ENCODE results near the gene LAPTM4A.
"Not testable (repeated sequence)": the region's sequence is repeated elsewhere in the genome, so short reads cannot be mapped to it uniquely, and the experiment has no call there.

Gene LAPTM4A

DNA sequence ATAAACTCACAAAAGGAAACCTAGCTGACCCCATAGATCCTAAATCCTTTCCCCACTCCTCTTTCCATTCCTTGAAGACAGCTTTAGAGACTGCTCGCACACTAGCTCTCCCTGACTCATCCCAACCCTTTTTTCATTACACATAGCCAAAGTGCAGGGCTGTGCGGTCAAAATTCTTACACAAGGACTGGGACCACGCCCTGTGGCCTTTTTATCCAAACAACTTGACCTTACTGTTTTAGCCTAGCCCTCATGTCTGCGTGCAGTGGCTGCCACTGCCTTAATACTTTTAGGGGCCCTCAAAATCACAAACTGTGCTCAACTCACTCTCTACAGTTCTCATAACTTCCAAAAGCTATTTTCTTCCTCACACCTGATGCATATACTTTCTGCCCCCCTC is 34.5 kb upstream of the LAPTM4A start:
- H3K9me3 ChIP-seq (ENCODE audit: control extremely low read depth in 1 of 5, control insufficient read depth in 4 of 5, insufficient read depth in 2 of 5, low read depth in 1 of 5, low read length in 4 of 5); CTCF ChIA-PET; H3K27me3 ChIP-seq (replicated peaks in 2 of 5; ENCODE audit: control insufficient read depth in 4 of 5, insufficient read depth in 5 of 5, low read length in 4 of 5); H3K36me3 ChIP-seq (ENCODE audit: control insufficient read depth in 4 of 4, insufficient read depth in 4 of 4, low read length in 3 of 4); H3K27ac ChIP-seq (ENCODE audit: insufficient read depth in 1 of 2, low read depth in 1 of 2, low read length in 2 of 2, poor library complexity in 1 of 2, severe bottlenecking in 2 of 2); H3K4me3 ChIP-seq (ENCODE audit: control insufficient read depth in 1 of 7, extremely low read depth in 1 of 7, insufficient read depth in 4 of 7, low read depth in 2 of 7, low read length in 6 of 7); POLR2A ChIA-PET; DNase-seq; H3K4me1 ChIP-seq (ENCODE audit: control extremely low read depth in 1 of 4, control insufficient read depth in 4 of 4, insufficient read depth in 4 of 4, low read length in 3 of 4): not testable (repeated sequence)
- whole genome bisulfite sequencing (ENCODE audit: insufficient coverage), result 96% methylated on average over 3 of the region's 4 CpGs

DNA sequence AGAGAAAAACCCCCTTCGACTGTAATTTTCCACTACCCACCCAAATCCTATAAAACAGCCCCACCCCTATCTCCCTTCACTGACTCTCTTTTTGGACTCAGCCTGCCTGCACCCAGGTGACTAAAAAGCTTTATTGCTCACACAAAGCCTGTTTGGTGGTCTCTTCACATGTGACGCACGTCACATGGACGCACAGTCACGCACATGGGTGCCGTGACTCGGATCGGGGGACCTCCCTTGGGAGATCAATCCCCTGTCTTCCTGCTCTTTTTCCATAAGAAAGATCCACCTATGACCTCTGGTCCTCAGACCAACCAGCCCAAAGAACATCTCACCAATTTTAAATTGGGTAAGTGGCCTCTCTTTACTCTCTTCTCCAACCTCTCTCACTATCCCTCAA is 31.4 kb upstream of the LAPTM4A start:
- H3K9me3 ChIP-seq (ENCODE audit: control extremely low read depth in 1 of 5, control insufficient read depth in 4 of 5, insufficient read depth in 2 of 5, low read depth in 1 of 5, low read length in 4 of 5); POLR2A ChIA-PET; DNase-seq; H3K4me1 ChIP-seq (ENCODE audit: control extremely low read depth in 1 of 4, control insufficient read depth in 4 of 4, insufficient read depth in 4 of 4, low read length in 3 of 4); H3K27ac ChIP-seq (ENCODE audit: insufficient read depth in 1 of 2, low read depth in 1 of 2, low read length in 2 of 2, poor library complexity in 1 of 2, severe bottlenecking in 2 of 2); H3K36me3 ChIP-seq (ENCODE audit: control insufficient read depth in 4 of 4, insufficient read depth in 4 of 4, low read length in 3 of 4); H3K4me3 ChIP-seq (ENCODE audit: control insufficient read depth in 1 of 7, extremely low read depth in 1 of 7, insufficient read depth in 4 of 7, low read depth in 2 of 7, low read length in 6 of 7); H3K27me3 ChIP-seq (replicated peaks in 2 of 5; ENCODE audit: control insufficient read depth in 4 of 5, insufficient read depth in 5 of 5, low read length in 4 of 5): not testable (repeated sequence)
- WGBS (ENCODE audit: insufficient coverage), result 94% methylated on average over 8 of the region's 8 CpGs
- CTCF ChIA-PET, result interaction anchor here (0.7 to 1.5 kb wide), 2 partner anchors 9 to 13 kb away, joined by 4 read pairs; no protein-coding TSS in a partner anchor

DNA sequence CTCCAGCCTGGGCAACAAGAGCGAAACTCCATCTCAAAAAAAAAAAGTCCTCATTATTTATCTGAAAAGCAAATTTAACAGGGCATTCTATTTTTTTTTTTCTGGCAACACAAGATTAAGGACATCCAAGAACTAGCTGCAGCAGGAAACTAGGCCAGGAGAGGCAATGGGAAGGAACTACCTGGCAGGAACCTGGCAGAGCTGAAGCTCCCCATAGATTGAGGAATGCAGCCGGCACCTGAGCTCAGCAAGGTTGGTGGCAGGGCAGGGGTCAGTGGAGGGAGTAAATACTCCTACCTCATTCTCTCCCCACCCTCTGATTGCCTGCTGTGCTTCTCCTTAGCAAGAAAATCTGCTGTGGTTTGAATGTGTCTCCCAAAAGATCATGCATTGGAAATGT is 30.4 kb upstream of the LAPTM4A start:
- Histone ChIP-seq H3K4me1 (ENCODE audit: control extremely low read depth in 1 of 4, control insufficient read depth in 4 of 4, insufficient read depth in 4 of 4, low read length in 3 of 4) (peaks cover 0 to 3% (median 0%) of the 10 kb centered on the region in 4 experiments), H3K27me3 (replicated peaks in 2 of 5; ENCODE audit: control insufficient read depth in 4 of 5, insufficient read depth in 5 of 5, low read length in 4 of 5) (no peaks in the 10 kb centered on the region), H3K4me3 (ENCODE audit: control insufficient read depth in 1 of 7, extremely low read depth in 1 of 7, insufficient read depth in 4 of 7, low read depth in 2 of 7, low read length in 6 of 7) (no peak overlapping the region), H3K27ac (ENCODE audit: insufficient read depth in 1 of 2, low read depth in 1 of 2, low read length in 2 of 2, poor library complexity in 1 of 2, severe bottlenecking in 2 of 2) (no peak overlapping the region), H3K36me3 (ENCODE audit: control insufficient read depth in 4 of 4, insufficient read depth in 4 of 4, low read length in 3 of 4) (no peaks in the 10 kb centered on the region), H3K9me3 (ENCODE audit: control extremely low read depth in 1 of 5, control insufficient read depth in 4 of 5, insufficient read depth in 2 of 5, low read depth in 1 of 5, low read length in 4 of 5) (peaks cover 0 to 7% (median 0%) of the 10 kb centered on the region in 5 experiments)
- CTCF ChIA-PET, result interaction anchor here (0.7 to 1.5 kb wide), 3 partner anchors 10 to 882 kb away, joined by 3 to 4 read pairs (median 4); no protein-coding TSS in a partner anchor
- DNase-seq, result no peak
- POLR2A ChIA-PET, result no interaction called here
- WGBS (ENCODE audit: insufficient coverage), result 83% methylated on average over 1 of the region's 2 CpGs

DNA sequence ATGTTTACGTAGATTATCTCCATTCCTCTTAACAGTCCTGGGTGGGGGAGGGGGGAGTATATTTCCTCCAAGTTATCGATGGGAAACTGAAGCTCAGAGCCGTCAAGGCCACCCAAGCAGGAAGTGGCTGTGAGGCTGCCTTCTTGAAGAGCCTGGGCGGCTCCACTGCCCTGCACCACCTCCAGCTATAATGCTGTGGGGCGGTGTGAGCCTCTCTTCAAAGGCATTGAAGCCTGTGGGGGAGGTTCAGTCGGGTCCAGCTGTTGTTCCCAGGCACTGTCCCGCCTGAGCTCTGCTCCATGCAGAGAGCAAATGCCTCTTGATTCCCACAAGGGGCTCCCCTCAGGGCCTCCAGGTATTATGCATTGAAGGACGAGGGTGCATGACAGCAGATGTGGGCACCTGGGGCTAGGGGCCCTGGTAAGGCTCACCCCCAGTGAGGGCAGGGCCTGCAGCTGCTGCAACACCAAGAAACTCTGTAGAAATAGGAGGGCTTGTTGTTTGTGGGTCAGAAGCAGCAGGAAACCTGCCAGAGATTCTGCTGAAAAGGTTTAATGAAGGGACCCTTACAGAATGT is 29.5 kb upstream of the LAPTM4A start:
- no peak for DNase-seq
- no peak overlapping the region for H3K4me3 ChIP-seq (ENCODE audit: control insufficient read depth in 1 of 7, extremely low read depth in 1 of 7, insufficient read depth in 4 of 7, low read depth in 2 of 7, low read length in 6 of 7)
- WGBS (ENCODE audit: insufficient coverage), result 75% methylated on average over 8 of the region's 8 CpGs
- peaks cover 0 to 7% (median 0%) of the 10 kb centered on the region in 5 experiments for H3K9me3 ChIP-seq (ENCODE audit: control extremely low read depth in 1 of 5, control insufficient read depth in 4 of 5, insufficient read depth in 2 of 5, low read depth in 1 of 5, low read length in 4 of 5)
- H3K27me3 ChIP-seq (replicated peaks in 2 of 5; ENCODE audit: control insufficient read depth in 4 of 5, insufficient read depth in 5 of 5, low read length in 4 of 5), result no peaks in the 10 kb centered on the region
- no peak overlapping the region for H3K27ac ChIP-seq (ENCODE audit: insufficient read depth in 1 of 2, low read depth in 1 of 2, low read length in 2 of 2, poor library complexity in 1 of 2, severe bottlenecking in 2 of 2)
- ChIA-PET POLR2A (no interaction called here), CTCF (interaction anchor here (0.7 kb wide), 1 partner anchor 883 kb away, joined by 3 read pairs; no protein-coding TSS in a partner anchor)
- no peaks in the 10 kb centered on the region for H3K36me3 ChIP-seq (ENCODE audit: control insufficient read depth in 4 of 4, insufficient read depth in 4 of 4, low read length in 3 of 4)
- peaks cover 0 to 3% (median 0%) of the 10 kb centered on the region in 4 experiments for H3K4me1 ChIP-seq (ENCODE audit: control extremely low read depth in 1 of 4, control insufficient read depth in 4 of 4, insufficient read depth in 4 of 4, low read length in 3 of 4)

DNA sequence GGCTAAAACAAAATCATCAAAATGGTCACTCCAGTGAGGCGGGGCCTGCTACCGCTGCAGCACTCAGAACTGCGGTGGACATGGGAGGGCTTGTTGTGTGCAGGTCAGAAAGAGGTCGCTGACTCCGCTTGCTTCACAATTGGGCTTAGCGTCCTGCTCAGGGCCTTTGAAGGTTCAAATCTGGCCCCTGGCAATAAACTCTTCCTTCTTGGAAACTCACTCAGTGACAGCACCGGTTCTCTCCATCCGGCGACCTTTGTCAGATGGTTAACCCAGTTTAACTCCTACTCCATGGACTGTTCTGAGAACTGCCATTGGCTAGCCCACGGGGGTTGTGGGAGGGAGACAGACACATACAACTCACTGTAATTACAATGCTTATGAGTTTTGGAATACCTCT is 29.0 kb upstream of the LAPTM4A start:
- WGBS (ENCODE audit: insufficient coverage), result 97% methylated on average over 6 of the region's 10 CpGs
- Histone ChIP-seq H3K36me3 (ENCODE audit: control insufficient read depth in 4 of 4, insufficient read depth in 4 of 4, low read length in 3 of 4) (no peaks in the 10 kb centered on the region), H3K4me3 (ENCODE audit: control insufficient read depth in 1 of 7, extremely low read depth in 1 of 7, insufficient read depth in 4 of 7, low read depth in 2 of 7, low read length in 6 of 7) (no peak overlapping the region), H3K27ac (ENCODE audit: insufficient read depth in 1 of 2, low read depth in 1 of 2, low read length in 2 of 2, poor library complexity in 1 of 2, severe bottlenecking in 2 of 2) (no peak overlapping the region), H3K9me3 (ENCODE audit: control extremely low read depth in 1 of 5, control insufficient read depth in 4 of 5, insufficient read depth in 2 of 5, low read depth in 1 of 5, low read length in 4 of 5) (peaks cover 0 to 7% (median 0%) of the 10 kb centered on the region in 5 experiments), H3K4me1 (ENCODE audit: control extremely low read depth in 1 of 4, control insufficient read depth in 4 of 4, insufficient read depth in 4 of 4, low read length in 3 of 4) (peaks cover 0 to 3% (median 0%) of the 10 kb centered on the region in 4 experiments), H3K27me3 (replicated peaks in 2 of 5; ENCODE audit: control insufficient read depth in 4 of 5, insufficient read depth in 5 of 5, low read length in 4 of 5) (no peaks in the 10 kb centered on the region)
- POLR2A ChIA-PET, result no interaction called here
- DNase-seq, result no peak
- CTCF ChIA-PET, result interaction anchor here (1.2 kb wide), 1 partner anchor 26 kb away, joined by 3 read pairs; no protein-coding TSS in a partner anchor

DNA sequence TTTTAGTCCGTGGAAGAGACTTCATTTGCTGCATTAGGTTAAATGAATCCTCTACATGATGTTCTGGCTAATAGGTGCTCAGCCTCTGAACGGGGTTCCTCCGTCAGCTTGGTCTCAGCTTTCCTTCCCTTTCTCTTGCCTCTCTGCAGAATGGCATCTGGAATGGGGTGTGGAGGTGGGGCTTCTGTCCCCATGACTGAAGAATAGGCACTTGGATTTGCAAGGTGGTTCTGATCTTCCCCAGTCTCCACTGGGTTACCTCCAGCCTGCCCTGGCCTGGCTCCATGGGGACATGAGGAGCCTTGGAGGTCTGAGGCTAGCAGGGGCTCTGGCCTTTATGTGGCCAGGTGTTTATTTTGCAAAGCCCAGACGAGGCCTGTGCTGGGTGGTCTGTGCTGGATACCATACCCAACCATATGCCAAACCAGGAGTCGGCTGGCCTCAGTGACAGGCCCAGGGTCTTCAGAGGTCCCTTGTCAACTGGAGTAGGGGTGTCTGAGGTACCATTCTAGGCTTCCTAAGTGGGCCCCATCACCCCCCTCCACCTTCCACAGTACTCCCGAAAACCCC is 28.2 kb upstream of the LAPTM4A start:
- peaks cover 0 to 3% (median 0%) of the 10 kb centered on the region in 4 experiments for H3K4me1 ChIP-seq (ENCODE audit: control extremely low read depth in 1 of 4, control insufficient read depth in 4 of 4, insufficient read depth in 4 of 4, low read length in 3 of 4)
- H3K9me3 ChIP-seq (ENCODE audit: control extremely low read depth in 1 of 5, control insufficient read depth in 4 of 5, insufficient read depth in 2 of 5, low read depth in 1 of 5, low read length in 4 of 5), result peaks cover 0 to 7% (median 0%) of the 10 kb centered on the region in 5 experiments
- CTCF ChIA-PET, result interaction anchor here (1.2 to 2.2 kb wide), 5 partner anchors 9 to 64 kb away, joined by 3 to 9 read pairs (median 4); no protein-coding TSS in a partner anchor
- no peak for DNase-seq
- peaks cover 0 to 3% (median 0%) of the 10 kb centered on the region in 5 experiments for H3K27me3 ChIP-seq (replicated peaks in 2 of 5; ENCODE audit: control insufficient read depth in 4 of 5, insufficient read depth in 5 of 5, low read length in 4 of 5)
- H3K36me3 ChIP-seq (ENCODE audit: control insufficient read depth in 4 of 4, insufficient read depth in 4 of 4, low read length in 3 of 4), result no peaks in the 10 kb centered on the region
- H3K27ac ChIP-seq (ENCODE audit: insufficient read depth in 1 of 2, low read depth in 1 of 2, low read length in 2 of 2, poor library complexity in 1 of 2, severe bottlenecking in 2 of 2), result no peak overlapping the region
- 100% methylated on average over 4 of the region's 6 CpGs for WGBS (ENCODE audit: insufficient coverage)
- no peak overlapping the region for H3K4me3 ChIP-seq (ENCODE audit: control insufficient read depth in 1 of 7, extremely low read depth in 1 of 7, insufficient read depth in 4 of 7, low read depth in 2 of 7, low read length in 6 of 7)
- POLR2A ChIA-PET, result no interaction called here

DNA sequence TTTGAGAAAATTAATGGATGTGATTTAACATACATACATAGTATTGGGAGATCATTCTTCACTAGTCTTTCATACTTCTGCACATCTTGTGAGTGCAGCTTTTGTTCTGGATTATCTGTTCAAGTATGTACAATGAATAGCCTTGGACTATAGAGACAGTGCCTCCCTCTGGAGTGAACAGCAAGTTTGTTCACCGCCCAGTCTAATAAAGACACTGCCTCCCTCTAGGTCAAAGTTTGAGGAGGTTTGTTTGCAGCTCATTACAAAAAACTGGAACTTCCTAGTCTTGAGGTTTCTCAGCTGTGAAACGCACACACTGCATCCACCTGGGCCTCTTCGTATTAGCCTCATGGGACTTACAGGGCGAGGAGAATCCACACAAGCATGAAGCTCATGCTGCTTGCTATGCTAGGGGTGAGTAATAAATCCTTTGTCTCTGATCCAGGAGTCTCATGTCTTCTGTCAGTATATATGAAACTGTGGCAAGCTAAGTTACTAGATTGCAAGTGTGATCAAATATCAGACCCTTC is 26.0 kb upstream of the LAPTM4A start:
- no peak for DNase-seq
- ChIA-PET POLR2A (no interaction called here), CTCF (interaction anchor here (2.2 kb wide), 1 partner anchor 62 kb away, joined by 8 read pairs; no protein-coding TSS in a partner anchor)
- Histone ChIP-seq H3K27ac (ENCODE audit: insufficient read depth in 1 of 2, low read depth in 1 of 2, low read length in 2 of 2, poor library complexity in 1 of 2, severe bottlenecking in 2 of 2) (no peak overlapping the region), H3K36me3 (ENCODE audit: control insufficient read depth in 4 of 4, insufficient read depth in 4 of 4, low read length in 3 of 4) (no peaks in the 10 kb centered on the region), H3K27me3 (replicated peaks in 2 of 5; ENCODE audit: control insufficient read depth in 4 of 5, insufficient read depth in 5 of 5, low read length in 4 of 5) (peaks cover 0 to 3% (median 0%) of the 10 kb centered on the region in 5 experiments), H3K9me3 (ENCODE audit: control extremely low read depth in 1 of 5, control insufficient read depth in 4 of 5, insufficient read depth in 2 of 5, low read depth in 1 of 5, low read length in 4 of 5) (peaks cover 0 to 7% (median 0%) of the 10 kb centered on the region in 5 experiments), H3K4me1 (ENCODE audit: control extremely low read depth in 1 of 4, control insufficient read depth in 4 of 4, insufficient read depth in 4 of 4, low read length in 3 of 4) (peaks cover 0 to 3% (median 0%) of the 10 kb centered on the region in 4 experiments), H3K4me3 (ENCODE audit: control insufficient read depth in 1 of 7, extremely low read depth in 1 of 7, insufficient read depth in 4 of 7, low read depth in 2 of 7, low read length in 6 of 7) (no peak overlapping the region)
- WGBS (ENCODE audit: insufficient coverage), result 92% methylated on average over 4 of the region's 4 CpGs
